Jurkat, Clone E6-1 (cell line): ENCODE results near the gene LRRC42. TPM values are rescaled to one million over a fixed set of nuclear protein-coding genes. Genes with fewer than 3 reads are reported as not detected.

Experiments used
- DNase-seq: peaks from one replicate; pipeline ENCODE4 v3.0.0-alpha.2; 2011; ENCODE audit warnings: low read depth, low spot score
- H3K4me3 ChIP-seq: 2 replicates; pipeline ENCODE4 v1.5.1; 2011; ENCODE audit warnings: mild to moderate bottlenecking, low read length, control low read depth, moderate library complexity
- polyA plus RNA-seq: library from polyadenylated mRNA; unstranded; fragments of >200 nt; gene quantifications from one replicate; pipeline ENCODE4 v1.2.1, GENCODE V29; 2012; ENCODE audit warnings: missing spikeins; ENCODE audit not compliant: insufficient read length, insufficient read depth

The LRRC42 gene
- 45.8 TPM for polyA plus RNA-seq

DNA sequence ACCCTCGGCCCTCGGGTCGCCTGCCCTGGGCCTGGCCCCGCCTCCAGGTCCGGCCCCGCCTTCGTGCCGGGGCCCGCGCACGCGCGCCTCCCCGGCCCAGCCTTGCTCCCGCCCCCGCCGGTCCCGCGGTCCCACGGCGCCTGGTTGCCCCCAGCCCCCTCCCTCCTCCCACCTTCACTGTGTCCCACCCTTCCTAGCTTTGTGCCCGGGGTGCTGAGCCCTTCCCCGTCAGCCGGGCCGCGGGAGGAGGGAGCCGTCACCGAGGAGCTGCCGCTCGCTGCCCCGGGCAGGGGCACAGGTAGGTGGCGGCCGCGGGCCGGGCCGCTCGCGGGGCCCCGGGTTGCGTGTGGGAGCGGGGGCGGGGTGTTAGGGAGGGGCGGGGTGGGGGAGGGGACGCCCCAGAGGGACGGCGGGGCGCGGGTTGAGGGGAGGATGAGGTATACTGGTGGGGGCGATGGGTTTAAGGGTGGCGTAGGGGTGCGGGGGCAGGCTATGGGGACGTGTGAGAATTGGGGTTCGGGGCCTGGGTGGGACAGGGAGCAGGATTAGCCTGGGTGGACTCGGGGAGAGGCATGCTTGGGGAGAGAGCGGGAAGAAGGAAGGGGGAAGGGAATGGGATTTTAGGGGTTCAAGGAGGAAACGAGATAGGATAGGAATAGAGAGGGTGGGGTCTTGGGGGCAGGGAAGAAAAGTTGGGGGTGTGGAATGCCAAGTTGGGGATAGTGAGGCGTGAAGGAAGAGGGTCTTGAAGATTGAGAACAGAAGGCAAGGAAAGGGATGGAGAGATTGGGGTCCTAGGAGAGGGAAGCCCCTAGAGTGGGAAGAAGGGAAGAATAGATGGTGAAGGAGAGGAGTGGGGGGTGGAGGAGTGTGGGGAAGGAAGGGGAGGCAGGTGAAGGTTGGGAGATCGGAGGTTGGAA is at the start of gene LRRC42:
TSS of gene LRRC42 (plus strand) at position 99 of the 920 bp plus-strand sequence. CDS start 5,650 bp downstream, outside the sequence.
- no peak for DNase-seq
- H3K4me3 ChIP-seq, result peak within 1 kb of the TSS; percentile 70

GRCh38 chr1:53896635-53897229 is 49.4 kb upstream of the LRRC42 start:
- H3K4me3 ChIP-seq, result no peak overlapping the region
- DNase-seq, result no peak

DNA sequence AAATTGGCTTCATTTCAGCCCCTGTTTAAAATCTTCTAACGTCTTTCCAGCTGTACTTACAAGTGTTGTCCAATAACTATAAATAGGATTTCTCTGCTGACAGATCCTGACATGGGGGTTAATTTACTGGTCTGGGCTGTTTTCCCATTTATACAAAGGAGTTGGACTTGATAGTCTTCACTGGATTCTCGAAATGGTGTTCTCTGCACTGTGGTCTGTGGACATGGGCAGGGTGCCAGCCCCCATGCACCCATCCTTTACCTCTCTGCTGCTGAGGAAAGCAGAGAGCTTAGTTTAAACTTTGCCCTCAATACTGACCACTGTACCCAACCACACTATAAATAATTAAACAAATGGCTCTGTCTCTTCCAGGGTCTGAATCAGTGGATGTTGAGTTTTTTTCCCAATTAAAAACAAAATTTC is 46.9 kb upstream of the LRRC42 start:
- H3K4me3 ChIP-seq, result no peak overlapping the region
- DNase-seq, result no peak

GRCh38 chr1:53899708-53900107 is 46.4 kb upstream of the LRRC42 start:
- H3K4me3 ChIP-seq, result no peak overlapping the region
- DNase-seq, result no peak

GRCh38 chr1:53902235-53903138 is 43.7 kb upstream of the LRRC42 start:
- no peak overlapping the region for H3K4me3 ChIP-seq
- no peak for DNase-seq

- no peak for DNase-seq
- no peak overlapping the region for H3K4me3 ChIP-seq
These were observed 40.6 kb upstream of the LRRC42 start for GRCh38 chr1:53905509-53905908.

- DNase-seq, result no peak
These were observed 40.0 kb upstream of the LRRC42 start for GRCh38 chr1:53906121-53906520.

GRCh38 chr1:53909946-53910345 is 36.2 kb upstream of the LRRC42 start:
- no peak overlapping the region for H3K4me3 ChIP-seq
- DNase-seq, result no peak

More at GRCh38 chr1:53906121-53906520, 40.0 kb upstream of the LRRC42 start:
- no peak overlapping the region for H3K4me3 ChIP-seq

DNA sequence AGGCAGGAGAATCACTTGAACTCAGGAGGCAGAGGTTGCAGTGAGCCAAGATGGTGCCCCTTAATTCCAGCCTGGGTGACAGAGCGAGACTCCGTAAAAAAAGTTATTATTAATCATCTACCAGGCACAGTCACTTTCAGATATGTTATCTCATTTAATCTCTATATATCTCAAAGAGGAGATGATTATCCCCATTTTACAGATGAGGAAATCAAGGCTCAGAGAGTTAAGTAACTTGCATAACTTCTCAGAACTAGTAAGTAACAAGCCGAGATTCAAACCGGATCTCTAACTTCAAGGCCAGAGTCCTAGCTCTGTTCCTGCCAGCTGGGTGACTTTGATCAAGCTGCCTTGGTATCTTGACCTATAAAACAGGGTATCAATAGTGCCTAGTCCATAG is 34.7 kb upstream of the LRRC42 start:
- no peak overlapping the region for H3K4me3 ChIP-seq
- no peak for DNase-seq

GRCh38 chr1:53913352-53914033 is 32.7 kb upstream of the LRRC42 start:
- H3K4me3 ChIP-seq, result no peak overlapping the region
- no peak for DNase-seq

GRCh38 chr1:53918343-53918742 is 27.8 kb upstream of the LRRC42 start:
- H3K4me3 ChIP-seq, result no peak overlapping the region
- DNase-seq, result no peak

DNA sequence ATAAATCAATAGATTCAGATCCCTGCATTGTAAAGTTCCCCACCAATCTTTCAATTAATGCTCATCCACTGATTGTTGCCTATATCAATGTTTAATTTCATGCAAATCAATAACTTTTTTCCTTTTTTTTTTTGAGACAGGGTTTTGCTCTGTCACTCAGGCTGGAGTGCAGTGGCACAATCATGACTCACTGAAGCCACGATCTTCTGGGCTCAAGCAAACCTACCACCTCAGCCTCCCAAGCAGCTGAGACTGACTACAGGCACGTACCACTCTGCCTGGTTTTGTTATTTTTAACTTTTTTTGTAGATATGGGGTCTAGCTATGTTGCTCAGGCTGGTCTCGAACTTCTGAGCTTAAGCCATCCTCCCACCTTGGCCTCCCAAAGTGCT is 26.5 kb upstream of the LRRC42 start:
- H3K4me3 ChIP-seq, result no peak overlapping the region
- no peak for DNase-seq

- no peak overlapping the region for H3K4me3 ChIP-seq
- no peak for DNase-seq
These were observed 18.7 kb upstream of the LRRC42 start for GRCh38 chr1:53927376-53927881.

DNA sequence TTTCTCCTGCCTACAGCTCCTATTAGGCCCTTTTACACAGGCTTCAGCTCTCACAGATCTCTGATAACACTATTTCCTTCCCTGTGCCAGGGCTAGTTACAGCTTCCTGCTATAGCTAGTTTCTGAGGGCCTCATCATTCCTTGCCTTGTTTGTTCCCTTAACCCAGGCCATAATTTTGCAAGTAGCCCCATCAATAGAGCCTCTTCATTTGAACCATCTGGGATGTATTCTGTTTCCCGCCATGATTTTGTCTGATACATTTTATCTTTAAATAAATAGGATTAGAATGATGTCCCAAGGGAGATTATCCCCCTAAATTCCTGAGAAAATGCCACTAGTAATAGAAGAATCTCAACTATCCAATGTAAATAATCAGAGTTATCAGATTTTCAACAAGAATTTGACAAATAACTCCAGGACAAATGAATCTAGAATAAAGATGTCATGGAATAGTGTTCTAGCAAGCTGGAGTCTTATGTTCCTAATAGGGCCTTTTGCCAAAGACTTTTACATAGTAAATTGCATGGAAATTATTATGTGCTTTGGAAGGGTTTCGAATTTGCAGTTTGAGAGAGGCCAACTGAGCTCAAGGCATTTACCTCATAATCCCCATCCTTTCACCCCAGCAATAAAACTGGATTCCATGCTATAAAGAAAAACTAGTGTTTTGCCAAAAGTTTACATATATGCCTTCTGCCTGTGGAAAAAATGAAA is 16.7 kb upstream of the LRRC42 start:
- H3K4me3 ChIP-seq, result no peak overlapping the region
- DNase-seq, result no peak

- H3K4me3 ChIP-seq, result no peak overlapping the region
- DNase-seq, result no peak
These were observed 15.2 kb upstream of the LRRC42 start for GRCh38 chr1:53930932-53931331.

GRCh38 chr1:53931523-53931922 is 14.6 kb upstream of the LRRC42 start:
- DNase-seq, result no peak
- H3K4me3 ChIP-seq, result no peak overlapping the region

- H3K4me3 ChIP-seq, result no peak overlapping the region
- no peak for DNase-seq
These were observed 11.9 kb upstream of the LRRC42 start for GRCh38 chr1:53934170-53934765.

- no peak for DNase-seq
- H3K4me3 ChIP-seq, result no peak overlapping the region
These were observed 9.7 kb upstream of the LRRC42 start for GRCh38 chr1:53936430-53936829.
